GM08714 (cell line): ENCODE results near the gene TMSB15C.
"Not testable (repeated sequence)": the region's sequence is repeated elsewhere in the genome, so short reads cannot be mapped to it uniquely, and the experiment has no call there.

ENCODE experiments used
- H3K4me3 ChIP-seq: fragments of 200-500 bp; sonication (Bioruptor generic); 2 replicates; pipeline ENCODE4 v1.5.1; 2014; ENCODE audit warnings: mild to moderate bottlenecking, low read length, inconsistent platforms
- ZNF274 ChIP-seq: IDR thresholded peaks from 2 replicates; pipeline ENCODE4 v1.6.1; 2012; ENCODE audit warnings: mild to moderate bottlenecking, low read depth, low read length

Gene TMSB15C

GRCh38 chrX:104085477-104085876 is 9.4 kb upstream of the TMSB15C start:
- no peak for TF ChIP-seq ZNF274
- no peak overlapping the region for H3K4me3 ChIP-seq

- no peak for TF ChIP-seq ZNF274
- H3K4me3 ChIP-seq, result no peak overlapping the region
These were observed 8.7 kb upstream of the TMSB15C start for GRCh38 chrX:104084534-104085277.

- TF ChIP-seq ZNF274, result no peak
These were observed 8.0 kb upstream of the TMSB15C start for GRCh38 chrX:104084063-104084462.

GRCh38 chrX:104077854-104078253 is 1.8 kb upstream of the TMSB15C start:
- not testable (repeated sequence) for H3K4me3 ChIP-seq

More at GRCh38 chrX:104084063-104084462, 8.0 kb upstream of the TMSB15C start:
- H3K4me3 ChIP-seq, result no peak overlapping the region

- not testable (repeated sequence) for H3K4me3 ChIP-seq
These were observed 13.4 kb downstream of the TMSB15C start for GRCh38 chrX:104062636-104063035.

GRCh38 chrX:104054956-104055355 is 21.1 kb downstream of the TMSB15C start:
- H3K4me3 ChIP-seq, result not testable (repeated sequence)

- no peak for TF ChIP-seq ZNF274
These were observed 28.9 kb downstream of the TMSB15C start for GRCh38 chrX:104047171-104047570.

GRCh38 chrX:104045642-104046041 is 30.4 kb downstream of the TMSB15C start:
- no peak overlapping the region for H3K4me3 ChIP-seq
- TF ChIP-seq ZNF274, result no peak

More at GRCh38 chrX:104047171-104047570, 28.9 kb downstream of the TMSB15C start:
- H3K4me3 ChIP-seq, result no peak overlapping the region

- no peak overlapping the region for H3K4me3 ChIP-seq
- TF ChIP-seq ZNF274, result no peak
These were observed 35.0 kb downstream of the TMSB15C start for GRCh38 chrX:104041003-104041402.

- H3K4me3 ChIP-seq, result no peak within 1 kb of the TSS
- no peak for TF ChIP-seq ZNF274
These were observed 36.1 kb downstream of the TMSB15C start, which contains the start of gene H2BW2 for GRCh38 chrX:104039689-104040505. TSS of gene H2BW2 (plus strand) at chrX:104039956. CDS start at chrX:104039995, 39 bp downstream.
